GM12878 (cell line): Measurements from ENCODE around the gene KIF6. TPM values are rescaled to one million over a fixed set of nuclear protein-coding genes. Genes with fewer than 3 reads are reported as not detected.

ENCODE experiments used
- ATAC-seq: fragments of 200-7000 bp; cut with Tn5 transposase; 3 replicates; pipeline ENCODE4 v1.9.1; 2020; ENCODE audit warnings: mild to moderate bottlenecking, moderate library complexity
- BruUV-seq: library from RNA; stranded (reverse); fragments of 400-500 nt; replicated peaks from 2 replicates; lab custom pipeline; 2021; lab: Mats Ljungman, UMichigan
- CTCF ChIA-PET: fragments of 300-600 bp; sonication (Branson Sonifier 250); formaldehyde crosslinking; extraction: SDS; loops from one replicate; lab custom pipeline; 2021; ENCODE audit warnings: inconsistent platforms; lab: Yijun Ruan, JAX
- POLR2A ChIA-PET: fragments of 350-600 bp; formaldehyde crosslinking; extraction: SDS; loops from one replicate; lab custom pipeline; 2021; ENCODE audit warnings: inconsistent platforms; lab: Charles Lee
- RAD21 ChIA-PET: fragments of 300-600 bp; sonication (Branson Sonifier 250); formaldehyde crosslinking; loops from one replicate; lab custom pipeline; 2023; ENCODE audit warnings: antibody characterized with exemption; ENCODE audit not compliant: unreplicated experiment; lab: Charles Lee
- SMC1A ChIA-PET: fragments of 300-600 bp; sonication (Branson Sonifier 250); formaldehyde crosslinking; loops from one replicate; lab custom pipeline; 2023; ENCODE audit not compliant: unreplicated experiment, uncharacterized antibody; lab: Charles Lee
- DNase-seq: peaks from one replicate; pipeline ENCODE4 v3.0.0-alpha.2; 2011; ENCODE audit warnings: low read depth, low spot score
- FAIRE-seq: peaks from 3 replicates; lab custom pipeline; 2011; peaks lifted over from hg19 to GRCh38; lab: Jason Lieb, UNC
- H2AFZ ChIP-seq: 2 replicates; pipeline ENCODE4 v1.6.0; 2011; ENCODE audit warnings: low read depth, low read length, control low read depth; ENCODE audit not compliant: control insufficient read depth
- H3K27ac ChIP-seq: 2 replicates; pipeline ENCODE4 v1.5.1; 2011; ENCODE audit warnings: control low read depth; ENCODE audit not compliant: control insufficient read depth, insufficient read depth
- H3K27me3 ChIP-seq, 2 experiments: replicated peaks in 1 of 2; 2 replicates each; pipeline versions ENCODE4 v1.6.0 to v1.6.1; 2011; ENCODE audit warnings: low read length in 1 of 2; ENCODE audit not compliant: control insufficient read depth in 2 of 2, insufficient read depth in 2 of 2
- H3K36me3 ChIP-seq, 2 experiments: 2 replicates each; pipeline ENCODE4 v1.5.1; 2011; ENCODE audit warnings: low read length in 1 of 2; ENCODE audit not compliant: control insufficient read depth in 2 of 2, insufficient read depth in 2 of 2
- H3K4me1 ChIP-seq: 2 replicates; pipeline ENCODE4 v1.6.1; 2011; ENCODE audit warnings: mild to moderate bottlenecking, low read length, moderate library complexity, mixed read lengths; ENCODE audit not compliant: control insufficient read depth, insufficient read depth
- H3K4me2 ChIP-seq: 2 replicates; pipeline ENCODE4 v1.6.0; 2011; ENCODE audit warnings: control low read depth; ENCODE audit not compliant: control insufficient read depth, insufficient read depth
- H3K4me3 ChIP-seq: fragments of 200-600 bp; sonication (generic); 2 replicates; pipeline ENCODE4 v1.5.1; 2016
- H3K79me2 ChIP-seq: 2 replicates; pipeline ENCODE4 v1.6.0; 2011; ENCODE audit warnings: low read length; ENCODE audit not compliant: control insufficient read depth, insufficient read depth
- H3K9ac ChIP-seq: 2 replicates; pipeline ENCODE4 v1.8.0; 2011; ENCODE audit warnings: low read length, control low read depth, mixed read lengths; ENCODE audit not compliant: control insufficient read depth, insufficient read depth
- H3K9me3 ChIP-seq: replicated peaks from 3 replicates; pipeline ENCODE4 v1.5.1; 2011; ENCODE audit warnings: mild to moderate bottlenecking, low read length; ENCODE audit not compliant: control insufficient read depth, insufficient read depth
- H4K20me1 ChIP-seq: 2 replicates; pipeline ENCODE4 v1.6.0; 2011; ENCODE audit not compliant: control insufficient read depth, insufficient read depth
- BACH1 ChIP-seq: fragments of 450-650 bp; IDR thresholded peaks from 2 replicates; pipeline ENCODE4 v1.6.1; 2017; ENCODE audit warnings: mild to moderate bottlenecking, borderline replicate concordance
- CHD1 ChIP-seq: IDR thresholded peaks from 2 replicates; pipeline ENCODE4 v1.6.1; 2012; ENCODE audit warnings: low read depth, low read length, improper control_type of control experiment
- DPF2 ChIP-seq: fragments of 450-650 bp; IDR thresholded peaks from 2 replicates; pipeline ENCODE4 v1.6.1; 2017; ENCODE audit warnings: mild to moderate bottlenecking
- JUND ChIP-seq: IDR thresholded peaks from 2 replicates; pipeline ENCODE4 v1.6.1; 2012; ENCODE audit warnings: low read depth, mild to moderate bottlenecking, low read length, improper control_type of control experiment, moderate library complexity
- MLLT1 ChIP-seq: fragments of 450-650 bp; IDR thresholded peaks from 2 replicates; pipeline ENCODE4 v1.6.1; 2016; ENCODE audit warnings: mild to moderate bottlenecking
- PAX5 ChIP-seq: IDR thresholded peaks from 2 replicates; pipeline ENCODE4 v1.6.1; 2011; ENCODE audit warnings: low read depth, low read length, borderline replicate concordance
- POLR2A ChIP-seq: IDR thresholded peaks from 2 replicates; pipeline ENCODE4 v1.6.1; 2011; ENCODE audit warnings: low read depth, mild to moderate bottlenecking, low read length
- SMC3 ChIP-seq: IDR thresholded peaks from 2 replicates; pipeline ENCODE4 v1.6.1; 2011; ENCODE audit warnings: low read length, improper control_type of control experiment, borderline replicate concordance
- SREBF1 ChIP-seq: IDR thresholded peaks from 2 replicates; pipeline ENCODE4 v1.6.1; 2012; ENCODE audit warnings: mild to moderate bottlenecking, low read length
- STAT1 ChIP-seq: fragments of 450-650 bp; conservative IDR thresholded peaks from 2 replicates; pipeline ENCODE4 v1.6.1; 2014; ENCODE audit warnings: antibody characterized with exemption, mild to moderate bottlenecking
- TCF7 ChIP-seq: IDR thresholded peaks from 2 replicates; pipeline ENCODE4 v1.6.1; 2014; ENCODE audit warnings: antibody characterized with exemption, borderline replicate concordance
- USF1 ChIP-seq: IDR thresholded peaks from 2 replicates; pipeline ENCODE4 v1.6.1; 2011; ENCODE audit warnings: borderline replicate concordance, low read depth, mild to moderate bottlenecking, moderate library complexity, mixed read lengths, low read length; ENCODE audit not compliant: insufficient read depth; ENCODE audit errors: extremely low read length
- ZZZ3 ChIP-seq: IDR thresholded peaks from 2 replicates; pipeline ENCODE4 v1.6.1; 2011; ENCODE audit warnings: low read depth; ENCODE audit not compliant: control insufficient read depth, insufficient read length
- WGBS: methylation state at CpG from one replicate; pipeline ENCODE4 v1.1.6; 2016; ENCODE audit warnings: low lambda C conversion rate; ENCODE audit not compliant: insufficient replicate concordance, insufficient coverage; ENCODE audit errors: missing lambda C conversion rate; 5-methylcytosine and 5-hydroxymethylcytosine counted together
- in situ Hi-C: fragments of 300-500 bp; cut with MboI; formaldehyde crosslinking; loops from 9 replicates; pipeline ENCODE4 v1.14.3; 2018; ENCODE audit warnings: mixed read lengths
- intact Hi-C: fragments of 100-400 bp; cut with micrococcal nuclease; formaldehyde crosslinking; loops from one replicate; pipeline ENCODE4 v1.14.2; 2022; ENCODE audit not compliant: unreplicated experiment
- polyA plus RNA-seq, 11 experiments: library from polyadenylated mRNA; depleted of rRNA in 4 of 11; unstranded in 6 of 11; stranded (reverse) in 5 of 11; fragments of >200 nt; fragmentation: Nextera tagmentation in 4 of 11; fragmentation: Illumina TruSeq in 1 of 11; extraction: Ambion mirVana in 4 of 11; extraction: Trizol in 1 of 11; gene quantifications; 1 replicate in 1 of 11; 2 replicates in 10 of 11; pipeline versions ENCODE4 v1.2.1 to v1.2.3, GENCODE V29; 2011 to 2016; ENCODE audit warnings: inconsistent platforms in 2 of 11, missing spikeins in 2 of 11, low read depth in 1 of 11
- total RNA-seq, 4 experiments: library from RNA; depleted of rRNA in 3 of 4; stranded (reverse); fragments of >200 nt in 3 of 4; fragmentation: Illumina TruSeq in 1 of 4; extraction: Trizol in 1 of 4; gene quantifications; 2 replicates each; pipeline versions ENCODE4 v1.2.1 to v1.2.3, GENCODE V29; 2013 to 2021
- TF ChIP-seq, protein P1 (sequence below): fragments of 450-650 bp; IDR thresholded peaks from 2 replicates; pipeline ENCODE4 v1.6.1; 2018; ENCODE audit warnings: mild to moderate bottlenecking, low read depth, moderate library complexity; ENCODE audit not compliant: partially characterized antibody
- TF ChIP-seq, protein P2 (sequence below): IDR thresholded peaks from 2 replicates; pipeline ENCODE4 v1.6.1; 2011; ENCODE audit warnings: borderline replicate concordance, low read depth, mild to moderate bottlenecking, moderate library complexity, low read length; ENCODE audit not compliant: insufficient read depth, poor library complexity, severe bottlenecking
- TF ChIP-seq, protein P3 (sequence below): IDR thresholded peaks from 2 replicates; pipeline ENCODE4 v1.6.1; 2011; ENCODE audit warnings: low read depth, mild to moderate bottlenecking, low read length, moderate library complexity, borderline replicate concordance; ENCODE audit errors: extremely low read depth

Gene KIF6
- total and polyA plus RNA-seq, 10 of the 15 experiments (the other 5 are each of a cell fraction or from before 2014, with no cell fraction given) = 0.09 to 1.0 (median 0.28) TPM

- TF ChIP-seq USF1 = no peak
- no peak for TF ChIP-seq DPF2
- TF ChIP-seq POLR2A = no peak
- TF ChIP-seq STAT1 = no peak
These were observed 403.4 kb downstream of the KIF6 start (continued) for GRCh38 chr6:39321761-39322160.

- WGBS = 11% methylated on average over 10 of the region's 10 CpGs
- CTCF ChIA-PET = interaction anchor here (0.8 kb wide), 1 partner anchor 9 kb away, joined by 3 read pairs; no protein-coding TSS in a partner anchor
- ATAC-seq (no peak), FAIRE-seq (no peak), DNase-seq (no peak)
- Histone ChIP-seq H3K27ac (no peak overlapping the region), H3K4me3 (no peak overlapping the region), H3K4me2 (no peak overlapping the region), H3K9me3 (no peaks in the 10 kb centered on the region), H3K27me3 (peaks cover 0 to 5% of the 10 kb centered on the region in 2 experiments; a peak in 3 of 4 replicates), H2AFZ (no peak overlapping the region), H3K9ac (no peak overlapping the region), H3K4me1 (no peaks in the 10 kb centered on the region), H3K36me3 (no peaks in the 10 kb centered on the region), H4K20me1 (no peaks in the 10 kb centered on the region), H3K79me2 (no peaks in the 10 kb centered on the region)
- SMC1A ChIA-PET = no interaction called here
- in situ Hi-C loops (no loop called here), intact Hi-C loops (no loop called here)
- RAD21 ChIA-PET = no interaction called here
- TF ChIP-seq SREBF1 = no peak
- no peak for TF ChIP-seq CHD1
- TF ChIP-seq BACH1 = no peak
- no peak for TF ChIP-seq MLLT1
- no peak for TF ChIP-seq TCF7
- TF ChIP-seq, protein P1, sequence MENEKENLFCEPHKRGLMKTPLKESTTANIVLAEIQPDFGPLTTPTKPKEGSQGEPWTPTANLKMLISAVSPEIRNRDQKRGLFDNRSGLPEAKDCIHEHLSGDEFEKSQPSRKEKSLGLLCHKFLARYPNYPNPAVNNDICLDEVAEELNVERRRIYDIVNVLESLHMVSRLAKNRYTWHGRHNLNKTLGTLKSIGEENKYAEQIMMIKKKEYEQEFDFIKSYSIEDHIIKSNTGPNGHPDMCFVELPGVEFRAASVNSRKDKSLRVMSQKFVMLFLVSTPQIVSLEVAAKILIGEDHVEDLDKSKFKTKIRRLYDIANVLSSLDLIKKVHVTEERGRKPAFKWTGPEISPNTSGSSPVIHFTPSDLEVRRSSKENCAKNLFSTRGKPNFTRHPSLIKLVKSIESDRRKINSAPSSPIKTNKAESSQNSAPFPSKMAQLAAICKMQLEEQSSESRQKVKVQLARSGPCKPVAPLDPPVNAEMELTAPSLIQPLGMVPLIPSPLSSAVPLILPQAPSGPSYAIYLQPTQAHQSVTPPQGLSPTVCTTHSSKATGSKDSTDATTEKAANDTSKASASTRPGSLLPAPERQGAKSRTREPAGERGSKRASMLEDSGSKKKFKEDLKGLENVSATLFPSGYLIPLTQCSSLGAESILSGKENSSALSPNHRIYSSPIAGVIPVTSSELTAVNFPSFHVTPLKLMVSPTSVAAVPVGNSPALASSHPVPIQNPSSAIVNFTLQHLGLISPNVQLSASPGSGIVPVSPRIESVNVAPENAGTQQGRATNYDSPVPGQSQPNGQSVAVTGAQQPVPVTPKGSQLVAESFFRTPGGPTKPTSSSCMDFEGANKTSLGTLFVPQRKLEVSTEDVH = no peak
- no peak for TF ChIP-seq PAX5
- TF ChIP-seq SMC3 = no peak
- no peak for TF ChIP-seq ZZZ3
- TF ChIP-seq, protein P2, sequence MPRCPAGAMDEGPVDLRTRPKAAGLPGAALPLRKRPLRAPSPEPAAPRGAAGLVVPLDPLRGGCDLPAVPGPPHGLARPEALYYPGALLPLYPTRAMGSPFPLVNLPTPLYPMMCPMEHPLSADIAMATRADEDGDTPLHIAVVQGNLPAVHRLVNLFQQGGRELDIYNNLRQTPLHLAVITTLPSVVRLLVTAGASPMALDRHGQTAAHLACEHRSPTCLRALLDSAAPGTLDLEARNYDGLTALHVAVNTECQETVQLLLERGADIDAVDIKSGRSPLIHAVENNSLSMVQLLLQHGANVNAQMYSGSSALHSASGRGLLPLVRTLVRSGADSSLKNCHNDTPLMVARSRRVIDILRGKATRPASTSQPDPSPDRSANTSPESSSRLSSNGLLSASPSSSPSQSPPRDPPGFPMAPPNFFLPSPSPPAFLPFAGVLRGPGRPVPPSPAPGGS = no peak
- TF ChIP-seq, protein P3, sequence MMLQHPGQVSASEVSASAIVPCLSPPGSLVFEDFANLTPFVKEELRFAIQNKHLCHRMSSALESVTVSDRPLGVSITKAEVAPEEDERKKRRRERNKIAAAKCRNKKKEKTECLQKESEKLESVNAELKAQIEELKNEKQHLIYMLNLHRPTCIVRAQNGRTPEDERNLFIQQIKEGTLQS = no peak
- no peak for TF ChIP-seq JUND
- no TSS peak for BruUV-seq
- POLR2A ChIA-PET = no interaction called here
These were observed 404.7 kb downstream of the KIF6 start for GRCh38 chr6:39320363-39320984.
